ENCODE measurements around the gene ADORA2B. TPM values are rescaled to one million over a fixed set of nuclear protein-coding genes. Genes with fewer than 3 reads are reported as not detected.
"Not testable (repeated sequence)": the region's sequence is repeated elsewhere in the genome, so short reads cannot be mapped to it uniquely, and the experiment has no call there.

ADORA2B gene
- polyA plus RNA-seq, 3 donors = 0.22 to 0.92 (median 0.85) TPM

GRCh38 chr17:15971098-15971678, 26.3 kb downstream of the ADORA2B start:
- no peak overlapping the region for H3K27ac ChIP-seq (ENCODE audit: low read depth, low read length)
- WGBS, 3 donors = 77 to 82% (median 79%) methylated on average over 5 of the region's 5 CpGs

- 87 to 97% (median 95%) methylated on average over 5 of the region's 5 CpGs for WGBS, 3 donors
- no peak overlapping the region for H3K27ac ChIP-seq (ENCODE audit: low read depth, low read length)
Observed at GRCh38 chr17:15971882-15972281, 27.0 kb downstream of the ADORA2B start.

- no peak overlapping the region for H3K27ac ChIP-seq (ENCODE audit: low read depth, low read length)
- WGBS, 3 donors = 91 to 95% (median 93%) methylated on average over 4 of the region's 4 CpGs
Observed at GRCh38 chr17:15972497-15972951, 27.6 kb downstream of the ADORA2B start.

- no peak overlapping the region for H3K27ac ChIP-seq (ENCODE audit: low read depth, low read length)
Observed at GRCh38 chr17:15973016-15973415, 28.1 kb downstream of the ADORA2B start.

- no peak overlapping the region for H3K27ac ChIP-seq (ENCODE audit: low read depth, low read length)
- WGBS, 3 donors = 86 to 88% (median 87%) methylated on average over 6 of the region's 6 CpGs
Observed at GRCh38 chr17:15973834-15974233, 28.9 kb downstream of the ADORA2B start.

- no peak overlapping the region for H3K27ac ChIP-seq (ENCODE audit: low read depth, low read length)
- WGBS, 3 donors = 96 to 99% (median 97%) methylated on average over 2 of the region's 2 CpGs
Observed at GRCh38 chr17:15977894-15978293, 33.0 kb downstream of the ADORA2B start.

GRCh38 chr17:15978606-15979005, 33.7 kb downstream of the ADORA2B start:
- 86 to 93% (median 90%) methylated on average over 1 of the region's 1 CpG for WGBS, 3 donors
- no peak overlapping the region for H3K27ac ChIP-seq (ENCODE audit: low read depth, low read length)

- H3K27ac ChIP-seq (ENCODE audit: low read depth, low read length) = not testable (repeated sequence)
- 70 to 83% (median 75%) methylated on average over 2 of the region's 4 CpGs for WGBS, 3 donors
Observed at GRCh38 chr17:15979013-15979412, 34.1 kb downstream of the ADORA2B start.

GRCh38 chr17:15981208-15981607, 36.3 kb downstream of the ADORA2B start:
- no peak overlapping the region for H3K27ac ChIP-seq (ENCODE audit: low read depth, low read length)
- WGBS, 3 donors = 32 to 70% (median 42%) methylated on average over 2 of the region's 2 CpGs

GRCh38 chr17:15981646-15982580, 37.0 kb downstream of the ADORA2B start:
- H3K27ac ChIP-seq (ENCODE audit: low read depth, low read length) = no peak overlapping the region
- WGBS, 3 donors = 76 to 92% (median 82%) methylated on average over 5 of the region's 5 CpGs

GRCh38 chr17:15996322-15996721, 51.4 kb downstream of the ADORA2B start:
- H3K27ac ChIP-seq (ENCODE audit: low read depth, low read length) = no peak overlapping the region
- 72 to 84% (median 76%) methylated on average over 6 of the region's 6 CpGs for WGBS, 3 donors

GRCh38 chr17:15998031-15998562, 53.2 kb downstream of the ADORA2B start:
- H3K27ac ChIP-seq (ENCODE audit: low read depth, low read length) = no peak overlapping the region
- WGBS, 3 donors = 83 to 85% (median 83%) methylated on average over 4 of the region's 4 CpGs

- H3K27ac ChIP-seq (ENCODE audit: low read depth, low read length) = peak within 1 kb of the TSS; percentile 73
- WGBS, 3 donors = 0 to 1% (median 0%) methylated on average over 78 to 91 of the region's 91 CpGs
Observed at GRCh38 chr17:15999141-15999973, 54.4 kb downstream of the ADORA2B start, which contains the start of the genes TTC19 and ZSWIM7. TSS of gene TTC19 (plus strand) at chr17:15999824. CDS start at chr17:15999849, 25 bp downstream. TSS of gene ZSWIM7 (minus strand) at chr17:15999704. CDS start at chr17:15999594, 110 bp downstream.

GRCh38 chr17:15999974-16000827, 55.3 kb downstream of the ADORA2B start:
- 1% methylated on average over 49 to 64 of the region's 64 CpGs for WGBS, 3 donors

GRCh38 chr17:16001226-16001897, 56.4 kb downstream of the ADORA2B start:
- no peak overlapping the region for H3K27ac ChIP-seq (ENCODE audit: low read depth, low read length)

More at GRCh38 chr17:15999974-16000827, 55.3 kb downstream of the ADORA2B start:
- H3K27ac ChIP-seq (ENCODE audit: low read depth, low read length) = peak overlapping the region; percentile 73

- WGBS, 3 donors = 87 to 92% (median 91%) methylated on average over 2 of the region's 2 CpGs
- no peak overlapping the region for H3K27ac ChIP-seq (ENCODE audit: low read depth, low read length)
Observed at GRCh38 chr17:16002708-16003260, 57.9 kb downstream of the ADORA2B start.

- no peak overlapping the region for H3K27ac ChIP-seq (ENCODE audit: low read depth, low read length)
- 72 to 89% (median 85%) methylated on average over 1 of the region's 1 CpG for WGBS, 3 donors
Observed at GRCh38 chr17:16003841-16004240, 58.9 kb downstream of the ADORA2B start.

All from adipose tissue (tissue), 3 donors.